Kidney capillary endothelial cell (primary cell): ENCODE data around the gene NRL.

Experiments used
- DNase-seq: peaks from one replicate; pipeline ENCODE4 v3.0.0-alpha.2; 2018; ENCODE audit warnings: low spot score

NRL gene

DNA sequence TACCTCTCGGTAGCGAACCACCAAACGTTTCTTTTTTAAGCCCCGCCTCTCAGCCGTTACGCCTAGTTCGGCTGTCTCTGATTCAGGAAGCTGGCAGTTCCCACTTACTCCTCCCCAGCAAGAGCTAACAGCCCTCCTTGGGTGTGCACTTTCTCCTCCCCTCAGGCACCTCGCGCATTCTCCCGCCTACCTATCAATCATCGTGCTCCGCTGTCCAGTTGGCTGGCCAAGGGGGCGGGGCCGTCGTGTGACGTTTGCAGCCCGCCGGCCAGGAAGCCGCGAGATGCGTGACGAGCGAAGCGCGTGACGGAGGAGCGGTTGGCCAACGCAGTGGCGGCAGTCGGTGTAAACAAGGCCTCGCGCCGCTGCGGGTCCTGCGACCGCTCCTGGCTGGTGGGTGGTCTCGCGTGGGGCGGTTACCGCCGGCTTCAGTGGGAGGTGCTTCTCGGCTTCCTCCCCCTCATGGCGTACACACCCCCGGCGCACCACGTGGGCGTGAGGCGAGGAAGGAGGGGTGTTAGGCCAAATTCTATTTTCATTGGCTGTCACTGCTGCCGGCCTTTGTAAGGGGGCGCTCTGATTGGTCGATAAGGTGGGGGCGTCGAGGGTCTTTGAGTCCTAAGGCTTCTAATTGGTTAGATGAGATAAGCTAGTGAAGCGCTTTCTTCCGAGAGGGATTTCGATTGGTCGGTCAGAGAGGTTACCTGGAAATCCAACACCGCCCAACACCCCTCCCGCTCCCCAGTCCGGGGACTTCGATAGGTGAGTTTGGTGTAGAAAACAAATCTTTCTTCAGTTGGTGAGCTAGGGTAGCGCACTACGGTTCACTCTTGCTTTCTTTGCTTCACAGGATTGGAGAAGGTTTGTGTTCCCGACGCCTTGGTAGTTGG is at the start of gene NRL, which contains the start of gene DCAF11:
TSS of gene NRL (minus strand) at position 418 of the 890 bp plus-strand sequence. CDS start 32,101 bp downstream, outside the sequence.
TSS of gene DCAF11 (plus strand) at position 246 of the 890 bp plus-strand sequence. CDS start 818 bp downstream, outside the sequence.
- DNase-seq, result peak; percentile 99

DNA sequence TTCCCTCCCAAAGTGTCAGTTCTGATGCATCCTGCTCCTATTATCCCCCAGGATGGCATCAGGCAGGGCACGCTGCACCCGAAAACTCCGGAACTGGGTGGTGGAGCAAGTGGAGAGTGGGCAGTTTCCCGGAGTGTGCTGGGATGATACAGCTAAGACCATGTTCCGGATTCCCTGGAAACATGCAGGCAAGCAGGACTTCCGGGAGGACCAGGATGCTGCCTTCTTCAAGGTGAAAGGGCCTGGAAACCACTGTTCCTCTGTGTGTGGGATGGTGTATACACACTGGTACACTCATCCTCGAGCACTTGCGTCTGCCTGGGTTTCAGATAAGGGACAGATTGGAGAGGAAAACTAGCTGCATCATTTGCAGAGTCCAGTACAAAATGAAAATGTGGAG is 47.3 kb upstream of the NRL start:
- DNase-seq, result no peak

DNA sequence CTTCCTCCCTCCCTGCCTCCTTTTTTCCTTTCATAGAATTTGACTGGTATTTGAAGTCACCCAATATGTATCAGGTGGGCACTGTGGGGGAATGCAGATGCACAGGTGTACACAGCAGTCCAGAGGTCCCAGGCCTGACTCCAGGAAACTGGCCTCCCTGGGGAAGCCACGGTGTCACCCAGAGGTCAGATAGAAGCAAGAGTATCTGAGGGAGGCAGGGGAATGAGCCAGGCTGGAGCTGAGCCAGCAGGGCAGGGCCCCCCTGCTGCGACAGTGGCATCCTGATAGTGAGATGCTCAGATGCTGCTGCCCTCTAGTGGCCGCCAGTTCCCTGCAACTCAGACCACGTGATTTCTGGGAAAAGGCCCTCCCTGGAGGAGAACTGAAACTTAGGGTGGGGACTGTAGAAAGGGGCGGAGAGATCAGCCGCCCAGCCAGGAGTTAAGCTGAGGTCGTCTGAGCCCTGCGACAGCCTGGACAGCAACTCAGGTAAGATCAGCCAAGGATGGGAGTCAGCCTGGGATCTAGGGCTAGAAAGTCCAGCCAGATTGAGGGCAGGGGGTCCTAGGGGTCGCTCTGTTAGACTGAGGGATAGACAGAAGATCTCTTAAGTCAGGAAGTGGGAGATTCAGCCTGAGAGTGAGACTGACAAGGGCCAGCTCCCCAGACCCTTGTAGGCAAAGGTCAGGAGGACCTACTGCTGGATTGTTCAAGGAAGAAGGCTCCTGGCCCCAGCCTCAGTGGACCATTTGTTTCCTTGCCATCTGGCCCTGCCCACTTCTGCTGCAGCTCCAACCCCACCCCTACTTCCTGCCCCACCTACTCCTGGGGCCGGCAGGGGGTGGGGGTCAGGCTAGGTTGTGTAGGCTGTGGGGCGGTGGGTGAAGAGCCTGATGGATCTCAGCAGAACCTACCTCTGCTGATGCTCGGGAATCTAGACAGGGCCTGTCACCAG is 46.4 kb upstream of the NRL start, which contains the start of gene IRF9:
TSS of gene IRF9 (plus strand) at position 416 of the 955 bp plus-strand sequence. CDS start 880 bp downstream, outside the sequence.
- peak; percentile 94 for DNase-seq

DNA sequence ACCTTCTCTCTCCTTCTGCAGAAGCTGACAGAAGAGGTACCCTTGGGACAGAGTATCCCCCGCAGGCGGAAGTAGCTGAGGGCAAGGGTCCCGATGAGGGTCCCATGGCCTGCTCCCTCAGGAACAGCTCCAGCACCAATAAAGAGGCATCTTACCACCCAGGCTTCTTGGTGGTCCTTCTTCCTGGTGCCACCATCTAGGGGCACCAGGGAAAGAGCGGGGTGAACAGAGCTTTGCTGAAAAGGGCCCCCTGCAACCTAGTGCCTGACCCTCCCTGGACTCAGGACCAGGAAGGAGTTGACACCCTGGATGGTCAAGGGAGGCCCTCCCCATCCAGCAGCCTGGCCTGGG is 45.7 kb upstream of the NRL start:
- no peak for DNase-seq

DNA sequence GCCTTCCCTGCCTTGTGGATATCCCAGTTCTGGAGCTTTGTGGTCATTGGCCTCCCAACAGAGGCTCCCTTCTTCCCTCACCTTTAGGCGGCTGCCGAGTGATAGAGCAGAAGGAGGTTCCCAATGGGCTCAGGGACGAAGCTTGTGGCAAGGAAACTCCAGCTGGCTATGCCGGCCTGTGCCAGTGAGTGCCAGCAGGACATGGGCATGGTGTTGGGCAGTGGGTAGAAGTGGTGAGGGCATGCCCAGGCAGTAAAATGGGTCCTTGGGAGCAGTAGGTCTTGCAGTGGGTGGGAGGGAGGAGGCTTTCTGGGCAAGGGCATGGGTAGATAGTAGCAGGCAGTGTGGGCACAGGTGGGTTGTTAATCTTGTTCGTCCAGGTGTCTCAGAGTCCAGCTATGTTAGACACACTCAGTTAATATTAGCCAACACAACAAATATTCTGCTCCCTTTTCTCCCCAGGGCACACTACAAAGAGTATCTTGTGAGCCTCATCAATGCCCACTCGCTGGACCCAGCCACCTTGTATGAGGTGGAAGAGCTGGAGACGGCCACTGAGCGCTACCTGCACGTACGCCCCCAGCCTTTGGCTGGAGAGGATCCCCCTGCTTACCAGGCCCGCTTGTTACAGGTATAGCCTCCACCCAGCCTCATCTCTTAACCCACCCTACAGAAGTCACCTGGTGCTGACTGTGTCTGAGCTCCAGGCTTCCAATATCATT is 45.2 kb upstream of the NRL start:
- no peak for DNase-seq

DNA sequence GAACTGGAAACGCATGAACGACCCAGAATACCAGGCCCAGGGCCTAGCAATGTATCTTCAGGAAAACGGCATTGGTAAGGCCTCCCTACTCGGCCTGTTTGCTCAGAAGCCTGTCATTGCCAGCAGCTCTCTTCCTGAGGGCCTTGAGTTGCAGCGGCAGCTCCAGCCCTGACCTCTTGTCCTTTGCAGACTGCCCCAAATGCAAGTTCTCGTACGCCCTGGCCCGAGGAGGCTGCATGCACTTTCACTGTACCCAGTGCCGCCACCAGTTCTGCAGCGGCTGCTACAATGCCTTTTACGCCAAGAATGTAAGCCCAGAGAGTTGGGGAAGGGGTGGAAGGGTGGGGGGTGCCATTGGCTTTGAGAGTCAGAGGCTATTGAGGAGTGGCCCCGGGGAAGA is 42.6 kb upstream of the NRL start:
- no peak for DNase-seq

DNA sequence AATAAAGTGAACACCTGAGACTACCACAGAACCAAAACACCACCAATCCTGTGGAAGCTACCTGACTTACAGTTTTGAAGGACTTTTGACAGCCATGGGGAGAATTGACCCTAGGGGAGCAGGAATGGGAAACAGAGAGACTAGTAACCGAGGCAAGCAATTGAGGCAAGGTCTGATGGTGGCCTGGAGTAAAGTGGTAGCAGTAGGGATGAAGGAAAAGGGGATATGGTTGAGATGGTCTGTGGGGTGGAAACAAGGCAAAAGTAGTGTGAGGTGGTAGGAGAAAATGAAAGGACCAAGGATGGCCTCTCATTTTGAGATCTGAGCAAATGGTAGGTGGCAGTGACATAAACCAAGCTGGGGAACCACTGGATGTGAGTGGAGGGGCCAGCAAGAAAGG is 42.1 kb upstream of the NRL start:
- DNase-seq, result no peak

DNA sequence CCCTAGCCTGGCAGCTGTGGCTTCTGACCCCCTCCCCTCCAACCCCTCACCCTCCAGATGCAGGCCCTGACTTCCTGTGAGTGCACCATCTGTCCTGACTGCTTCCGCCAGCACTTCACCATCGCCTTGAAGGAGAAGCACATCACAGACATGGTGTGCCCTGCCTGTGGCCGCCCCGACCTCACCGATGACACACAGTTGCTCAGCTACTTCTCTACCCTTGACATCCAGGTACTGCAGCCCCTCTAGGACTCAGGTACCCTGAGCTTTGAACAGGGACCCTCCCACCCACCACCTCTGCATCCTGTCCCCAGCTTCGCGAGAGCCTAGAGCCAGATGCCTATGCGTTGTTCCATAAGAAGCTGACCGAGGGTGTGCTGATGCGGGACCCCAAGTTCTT is 40.4 kb upstream of the NRL start:
- DNase-seq, result no peak

DNA sequence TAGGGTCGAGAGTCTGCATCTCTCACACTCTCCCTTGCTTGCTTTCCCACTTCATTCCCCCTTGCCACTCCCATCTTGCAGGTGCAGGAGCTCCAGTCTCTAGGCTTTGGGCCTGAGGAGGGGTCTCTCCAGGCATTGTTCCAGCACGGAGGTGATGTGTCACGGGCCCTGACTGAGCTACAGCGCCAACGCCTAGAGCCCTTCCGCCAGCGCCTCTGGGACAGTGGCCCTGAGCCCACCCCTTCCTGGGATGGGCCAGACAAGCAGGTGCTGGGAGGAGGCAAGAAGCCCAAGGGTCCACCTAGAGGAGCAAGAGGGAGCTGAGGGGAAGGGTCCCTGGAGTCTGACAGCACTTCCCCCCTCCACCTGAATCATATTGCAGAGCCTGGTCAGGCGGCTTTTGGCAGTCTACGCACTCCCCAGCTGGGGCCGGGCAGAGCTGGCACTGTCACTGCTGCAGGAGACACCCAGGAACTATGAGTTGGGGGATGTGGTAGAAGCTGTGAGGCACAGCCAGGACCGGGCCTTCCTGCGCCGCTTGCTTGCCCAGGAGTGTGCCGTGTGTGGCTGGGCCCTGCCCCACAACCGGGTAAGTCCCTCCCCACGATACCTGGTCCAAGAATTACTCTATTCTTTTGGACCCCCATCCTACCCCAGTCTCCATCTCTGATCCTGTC is 36.8 kb upstream of the NRL start:
- DNase-seq, result no peak

DNA sequence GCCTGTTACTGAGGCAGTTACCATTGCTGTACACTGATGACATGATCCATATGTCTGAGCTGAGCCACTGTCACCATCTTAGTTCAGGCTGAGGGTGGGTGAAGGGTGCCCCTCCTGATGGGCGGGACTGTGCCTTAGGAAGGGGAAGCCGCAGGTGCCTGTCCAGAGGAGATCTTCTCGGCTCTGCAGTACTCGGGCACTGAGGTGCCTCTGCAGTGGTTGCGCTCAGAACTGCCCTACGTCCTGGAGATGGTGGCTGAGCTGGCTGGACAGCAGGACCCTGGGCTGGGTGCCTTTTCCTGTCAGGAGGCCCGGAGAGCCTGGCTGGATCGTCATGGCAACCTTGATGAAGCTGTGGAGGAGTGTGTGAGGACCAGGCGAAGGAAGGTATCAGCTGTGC is 36.2 kb upstream of the NRL start:
- DNase-seq, result no peak

DNA sequence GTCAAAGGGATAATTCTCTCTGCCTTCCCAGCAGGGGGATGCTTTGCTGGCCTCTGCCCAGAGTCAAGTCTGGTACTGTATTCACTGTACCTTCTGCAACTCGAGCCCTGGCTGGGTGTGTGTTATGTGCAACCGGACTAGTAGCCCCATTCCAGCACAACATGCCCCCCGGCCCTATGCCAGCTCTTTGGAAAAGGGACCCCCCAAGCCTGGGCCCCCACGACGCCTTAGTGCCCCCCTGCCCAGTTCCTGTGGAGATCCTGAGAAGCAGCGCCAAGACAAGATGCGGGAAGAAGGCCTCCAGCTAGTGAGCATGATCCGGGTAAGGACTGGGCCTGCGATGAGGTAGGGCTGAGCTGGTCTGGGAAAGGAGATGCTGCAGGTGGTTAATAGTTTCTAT is 35.8 kb upstream of the NRL start:
- DNase-seq, result no peak

DNA sequence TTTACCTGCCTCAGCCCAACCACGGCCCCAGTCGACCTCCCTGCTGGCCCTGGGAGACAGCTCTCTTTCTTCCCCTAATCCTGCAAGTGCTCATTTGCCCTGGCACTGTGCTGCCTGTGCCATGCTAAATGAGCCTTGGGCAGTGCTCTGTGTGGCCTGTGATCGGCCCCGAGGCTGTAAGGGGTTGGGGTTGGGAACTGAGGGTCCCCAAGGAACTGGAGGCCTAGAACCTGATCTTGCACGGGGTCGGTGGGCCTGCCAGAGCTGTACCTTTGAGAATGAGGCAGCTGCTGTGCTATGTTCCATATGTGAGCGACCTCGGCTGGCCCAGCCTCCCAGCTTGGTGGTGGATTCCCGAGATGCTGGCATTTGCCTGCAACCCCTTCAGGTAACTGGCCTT is 35.3 kb upstream of the NRL start:
- DNase-seq, result no peak

DNA sequence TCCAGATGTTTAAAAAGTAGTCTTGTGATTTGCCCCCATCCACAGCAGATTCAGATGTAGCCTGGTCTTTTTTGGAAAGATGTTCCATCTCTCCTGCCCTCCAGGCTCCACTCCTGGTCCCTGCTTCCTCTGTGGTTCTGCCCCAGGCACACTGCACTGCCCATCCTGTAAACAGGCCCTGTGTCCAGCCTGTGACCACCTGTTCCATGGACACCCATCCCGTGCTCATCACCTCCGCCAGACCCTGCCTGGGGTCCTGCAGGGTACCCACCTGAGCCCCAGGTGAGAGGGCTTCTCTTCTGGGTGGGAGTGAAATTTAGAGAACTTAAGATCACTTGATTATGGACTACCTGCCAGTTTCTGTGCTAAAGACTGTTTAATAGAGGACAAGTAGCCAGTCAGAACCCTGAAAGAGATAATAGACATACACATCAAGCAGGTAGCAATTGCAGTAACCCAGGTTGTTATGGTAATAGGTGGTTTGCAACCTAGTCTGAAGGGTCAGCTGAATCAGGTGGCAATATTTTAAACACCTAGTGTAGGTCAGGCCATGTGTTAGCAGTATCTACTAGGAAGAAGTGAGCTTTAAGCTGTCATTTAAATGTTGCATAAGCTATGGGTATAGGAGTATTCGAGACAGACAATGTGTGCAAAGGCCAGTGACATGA is 34.7 kb upstream of the NRL start:
- DNase-seq, result no peak

DNA sequence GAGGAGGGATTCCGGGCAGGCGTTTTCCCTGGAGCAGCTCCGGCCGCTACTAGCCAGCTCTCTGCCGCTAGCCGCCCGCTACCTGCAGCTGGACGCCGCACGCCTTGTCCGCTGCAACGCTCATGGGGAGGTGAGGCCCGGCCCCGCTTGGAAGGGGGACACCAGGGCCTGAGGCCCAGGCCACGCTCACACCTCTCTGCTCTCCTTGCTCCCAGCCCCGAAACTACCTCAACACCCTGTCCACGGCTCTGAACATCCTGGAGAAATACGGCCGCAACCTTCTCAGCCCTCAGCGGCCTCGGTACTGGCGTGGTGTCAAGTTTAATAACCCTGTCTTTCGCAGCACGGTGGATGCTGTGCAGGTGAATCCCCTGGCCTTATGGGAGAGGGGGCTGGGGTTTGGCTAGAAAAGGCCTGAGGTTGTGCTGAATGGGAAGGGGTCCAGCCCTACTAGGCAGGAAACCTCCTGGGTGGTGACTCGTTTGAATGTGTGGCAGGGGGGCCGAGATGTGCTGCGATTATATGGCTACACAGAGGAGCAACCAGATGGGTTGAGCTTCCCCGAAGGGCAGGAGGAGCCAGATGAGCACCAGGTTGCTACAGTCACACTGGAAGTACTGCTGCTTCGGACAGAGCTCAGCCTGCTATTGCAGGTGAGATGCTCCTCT is 33.1 kb upstream of the NRL start:
- DNase-seq, result no peak

DNA sequence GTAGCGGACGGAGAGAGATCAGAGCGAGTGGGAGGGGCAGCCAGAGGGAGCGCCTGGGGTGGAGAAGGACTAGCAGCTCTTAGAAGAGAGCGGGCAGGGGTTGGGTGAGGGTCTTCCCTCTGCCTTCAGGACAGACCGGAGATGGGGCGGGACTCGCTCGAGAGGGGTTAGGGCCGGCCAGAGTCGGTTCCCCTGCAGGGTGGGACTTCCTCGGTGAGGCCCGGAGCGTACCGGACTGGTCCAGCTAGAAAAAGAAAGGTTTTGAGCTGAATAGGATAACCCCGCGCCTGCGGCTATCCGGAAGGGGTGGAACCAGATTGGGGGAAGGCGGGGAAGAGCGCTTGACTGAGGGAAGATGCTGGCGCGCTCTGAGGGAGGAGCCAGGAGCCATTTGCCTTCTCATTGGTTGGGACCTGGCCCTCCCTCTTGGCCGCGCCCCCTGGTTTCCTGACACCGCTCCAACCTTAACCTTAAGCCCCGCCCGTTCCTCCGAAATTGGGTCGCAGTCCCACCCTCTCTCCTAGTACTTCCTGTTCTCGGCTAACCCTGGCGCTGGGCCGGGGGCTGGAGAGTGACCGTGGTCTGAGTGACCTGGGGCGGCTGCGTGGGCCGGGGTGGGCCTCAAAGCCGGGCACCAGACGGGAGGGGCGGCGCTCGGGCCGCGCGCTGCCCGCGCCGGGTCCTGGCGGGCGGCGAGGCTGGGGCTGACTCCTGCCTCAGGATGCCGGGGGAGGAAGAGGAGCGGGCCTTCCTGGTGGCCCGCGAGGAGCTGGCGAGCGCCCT is 32.4 kb upstream of the NRL start, which contains the start of gene RNF31:
TSS of gene RNF31 (plus strand) at position 521 of the 783 bp plus-strand sequence. CDS start at position 722, 201 bp downstream.
- DNase-seq, result peak; percentile 99

DNA sequence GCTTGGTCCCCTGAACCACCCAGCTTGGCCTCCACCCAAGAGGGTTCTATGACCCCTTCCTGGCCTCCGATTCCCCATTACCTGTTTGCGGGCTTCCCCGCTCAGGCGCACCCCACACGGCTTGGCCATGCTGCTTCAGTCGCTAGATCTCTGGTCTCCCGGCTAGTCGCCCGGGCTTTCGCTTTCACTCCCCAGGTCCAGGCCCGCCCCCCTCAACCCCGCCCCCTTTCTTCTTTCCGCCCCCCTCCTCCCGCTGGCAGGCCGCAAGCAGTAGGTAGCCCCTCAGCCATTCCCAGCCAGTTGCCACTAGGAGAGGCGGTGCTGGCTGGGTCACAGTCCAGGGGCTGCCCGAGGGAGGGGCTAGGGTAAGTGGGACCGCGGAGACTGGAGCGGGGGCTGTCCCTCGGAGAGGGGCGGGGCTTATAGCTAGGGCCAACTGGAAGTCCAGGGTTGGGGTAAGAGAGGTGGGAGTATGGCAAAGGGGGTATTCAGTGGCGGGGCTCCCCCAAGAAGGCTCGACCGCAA is 31.8 kb upstream of the NRL start, which contains the start of gene PSME2:
TSS of gene PSME2 (minus strand) at position 158 of the 525 bp plus-strand sequence. CDS start at position 129, 29 bp downstream.
- peak; percentile 94 for DNase-seq

DNA sequence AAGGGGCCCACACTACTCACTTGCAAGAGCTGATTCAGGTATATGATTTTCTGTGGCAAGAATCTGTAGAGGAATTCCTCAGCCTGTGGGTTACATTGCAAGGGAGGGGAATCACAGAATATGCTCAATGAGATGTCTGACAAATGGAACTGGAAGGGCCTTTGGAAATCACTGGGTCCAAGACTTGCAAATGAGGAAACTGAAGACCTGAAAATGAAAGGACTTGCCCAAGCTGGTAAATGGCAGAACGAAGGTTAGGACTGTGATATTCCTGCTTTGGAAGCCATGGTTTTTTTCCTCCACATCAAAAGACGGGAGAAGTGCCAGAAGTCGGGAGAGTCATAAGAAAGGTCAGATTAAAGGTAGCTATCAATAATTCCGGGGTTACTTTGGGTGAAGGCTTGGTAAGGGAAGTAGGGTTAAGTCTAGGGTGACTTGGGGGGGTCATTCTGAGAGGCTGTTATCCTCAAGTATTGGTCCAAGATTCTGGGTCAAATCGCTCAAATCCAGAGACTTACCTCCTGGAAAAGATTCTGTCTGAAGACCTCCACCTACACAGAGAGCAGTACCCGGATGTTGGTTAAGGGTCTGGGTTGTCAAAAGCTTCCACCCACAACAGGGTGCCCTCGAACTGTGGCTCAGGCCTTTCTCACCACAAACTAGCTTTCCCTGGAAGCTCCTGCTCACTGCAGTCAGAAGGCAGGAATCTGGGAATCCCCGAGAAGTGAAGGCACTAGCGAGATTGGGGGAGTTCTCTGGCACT is 31.1 kb upstream of the NRL start:
- DNase-seq, result no peak

DNA sequence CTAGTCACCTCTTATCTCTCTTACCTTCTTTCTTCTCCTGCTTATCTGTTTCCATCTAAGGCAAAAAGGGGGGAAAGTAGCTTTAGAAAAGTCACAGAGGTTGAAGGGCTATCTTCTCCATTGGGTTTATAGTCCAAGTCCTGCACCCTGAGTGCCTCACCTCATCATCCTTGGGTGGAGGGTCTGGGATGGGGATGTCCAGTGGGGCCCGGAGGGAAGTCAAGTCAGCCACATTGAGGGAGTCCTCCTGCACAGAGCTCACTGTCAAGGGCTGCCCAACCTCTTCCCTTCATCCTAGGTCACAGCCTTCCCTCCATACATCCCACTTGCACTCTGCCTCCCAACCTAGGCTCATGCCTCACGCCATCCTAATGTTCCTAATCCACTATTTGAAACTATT is 30.5 kb upstream of the NRL start:
- no peak for DNase-seq
